Body of pancreas (tissue), 4 donors: Measurements from ENCODE around the gene OR1M1.

ENCODE experiments used
- CTCF ChIP-seq, 7 experiments: fragments of 450-650 bp in 4 of 7; fragments of 200-600 bp in 3 of 7; sonication (generic) in 3 of 7; IDR thresholded peaks; one replicate each; pipeline ENCODE4 v1.5.1; 2016 to 2019; ENCODE audit warnings: antibody characterized with exemption in 7 of 7
- POLR2A ChIP-seq, 3 donors: fragments of 450-650 bp; IDR thresholded peaks; one replicate each; pipeline ENCODE4 v1.6.1; 2016; ENCODE audit warnings: antibody characterized with exemption in 3 of 3, mild to moderate bottlenecking in 2 of 3

- TF ChIP-seq CTCF (IDR thresholded peaks at IDR 0.05), result no peak
- TF ChIP-seq POLR2A (IDR thresholded peaks at IDR 0.05), result no peak
Observed at GRCh38 chr19:9126900-9127405, 40.1 kb downstream of the OR1M1 start, which contains the start of gene OR7G3.
